ENCODE results near the gene HM13. TPM values are rescaled to one million over a fixed set of nuclear protein-coding genes. Genes with fewer than 3 reads are reported as not detected.

The HM13 gene
- total and polyA plus RNA-seq, 2 experiments from 2014 or later: 126 to 150 TPM

- Histone ChIP-seq H3K27me3 (ENCODE audit: insufficient read depth) (no peaks in the 10 kb centered on the region), H3K9me2 (ENCODE audit: insufficient read depth) (no peaks in the 10 kb centered on the region), H3K36me3 (ENCODE audit: insufficient read depth) (peaks cover 59% of the 10 kb centered on the region), H3K4me2 (no peak overlapping the region), H3K4me1 (ENCODE audit: insufficient read depth) (peaks cover 8% of the 10 kb centered on the region; the same call in 1 of the 2 replicates), H4K20me1 (replicated peaks; ENCODE audit: insufficient read depth) (peaks cover 15% of the 10 kb centered on the region; the same call in 1 of the 2 replicates), H2AFZ (no peak overlapping the region), H3K79me2 (replicated peaks; ENCODE audit: insufficient read depth) (no peaks in the 10 kb centered on the region), H3K27ac (ENCODE audit: low read depth) (peak overlapping the region; percentile 90), H3F3A (replicated peaks; ENCODE audit: low read depth) (peaks cover 70% of the 10 kb centered on the region), H3K4me3 (no peak overlapping the region)
- ATAC-seq: peak; percentile 52
- Mint-ChIP-seq H3K27ac (peak overlapping the region; percentile 97), H3K4me1 (peaks cover 13% of the 10 kb centered on the region; the same call in 2 of the 3 replicates), H3K36me3 (ENCODE audit: low read depth) (peaks cover 79% of the 10 kb centered on the region), H3K27me3 (ENCODE audit: insufficient read depth, low read depth, poor library complexity) (peaks cover 44% of the 10 kb centered on the region), H3K9me3 (no peaks in the 10 kb centered on the region; the same call in 2 of the 3 replicates), H3K4me3 (no peak overlapping the region)
- DNase-seq (ENCODE audit: low spot score): peak; percentile 92
- TF ChIP-seq CTCF (conservative IDR thresholded peaks at IDR 0.05; ENCODE audit: low read depth in 2 of 2): peak; percentile 96 to 100
- no peak for TF ChIP-seq ZNF331 (CRISPR knock-in tag; IDR thresholded peaks at IDR 0.05; ENCODE audit: low read depth)
- TF ChIP-seq STAT1 (IDR thresholded peaks at IDR 0.05; ENCODE audit: unreplicated experiment): no peak
- no peak for TF ChIP-seq JUNB (IDR thresholded peaks at IDR 0.05; ENCODE audit: unreplicated experiment)
- TF ChIP-seq, protein P1, sequence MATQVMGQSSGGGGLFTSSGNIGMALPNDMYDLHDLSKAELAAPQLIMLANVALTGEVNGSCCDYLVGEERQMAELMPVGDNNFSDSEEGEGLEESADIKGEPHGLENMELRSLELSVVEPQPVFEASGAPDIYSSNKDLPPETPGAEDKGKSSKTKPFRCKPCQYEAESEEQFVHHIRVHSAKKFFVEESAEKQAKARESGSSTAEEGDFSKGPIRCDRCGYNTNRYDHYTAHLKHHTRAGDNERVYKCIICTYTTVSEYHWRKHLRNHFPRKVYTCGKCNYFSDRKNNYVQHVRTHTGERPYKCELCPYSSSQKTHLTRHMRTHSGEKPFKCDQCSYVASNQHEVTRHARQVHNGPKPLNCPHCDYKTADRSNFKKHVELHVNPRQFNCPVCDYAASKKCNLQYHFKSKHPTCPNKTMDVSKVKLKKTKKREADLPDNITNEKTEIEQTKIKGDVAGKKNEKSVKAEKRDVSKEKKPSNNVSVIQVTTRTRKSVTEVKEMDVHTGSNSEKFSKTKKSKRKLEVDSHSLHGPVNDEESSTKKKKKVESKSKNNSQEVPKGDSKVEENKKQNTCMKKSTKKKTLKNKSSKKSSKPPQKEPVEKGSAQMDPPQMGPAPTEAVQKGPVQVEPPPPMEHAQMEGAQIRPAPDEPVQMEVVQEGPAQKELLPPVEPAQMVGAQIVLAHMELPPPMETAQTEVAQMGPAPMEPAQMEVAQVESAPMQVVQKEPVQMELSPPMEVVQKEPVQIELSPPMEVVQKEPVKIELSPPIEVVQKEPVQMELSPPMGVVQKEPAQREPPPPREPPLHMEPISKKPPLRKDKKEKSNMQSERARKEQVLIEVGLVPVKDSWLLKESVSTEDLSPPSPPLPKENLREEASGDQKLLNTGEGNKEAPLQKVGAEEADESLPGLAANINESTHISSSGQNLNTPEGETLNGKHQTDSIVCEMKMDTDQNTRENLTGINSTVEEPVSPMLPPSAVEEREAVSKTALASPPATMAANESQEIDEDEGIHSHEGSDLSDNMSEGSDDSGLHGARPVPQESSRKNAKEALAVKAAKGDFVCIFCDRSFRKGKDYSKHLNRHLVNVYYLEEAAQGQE (IDR thresholded peaks at IDR 0.05; ENCODE audit: unreplicated experiment): no peak
- peak; percentile 68; the same call in 1 of the 2 replicates for TF ChIP-seq CREB1 (CRISPR knock-in tag; IDR thresholded peaks at IDR 0.05; ENCODE audit: low read depth)
- no peak for TF ChIP-seq NANOG (IDR thresholded peaks at IDR 0.05; ENCODE audit: borderline replicate concordance)
- TF ChIP-seq EZH2 (IDR thresholded peaks at IDR 0.05; ENCODE audit: low read depth, unreplicated experiment): no peak
- TF ChIP-seq ZNF114 (CRISPR knock-in tag; IDR thresholded peaks at IDR 0.05): no peak
- 0 out of 2 replicates have a peak, but pooled peaks have one; percentile 17 for TF ChIP-seq ZNF462 (CRISPR knock-in tag; IDR thresholded peaks at IDR 0.05)
Observed at GRCh38 chr20:31560094-31560745, 46.0 kb downstream of the HM13 start.

All from GM23338 (cell line).